Stimulated activated CD4-positive, alpha-beta T cell treated with anti-CD3 and anti-CD28 coated beads, Interleukin-1b, Interleukin-23, amount 100 ng/mL, for 1 hour (primary cell): ENCODE measurements around the gene HPGDS.
"Not testable (repeated sequence)": the region's sequence is repeated elsewhere in the genome, so short reads cannot be mapped to it uniquely, and the experiment has no call there.

Experiments
- DNase-seq, 2 donors: peaks; one replicate each; pipeline ENCODE4 v3.0.0-alpha.2; 2020; ENCODE audit warnings: low read depth in 2 of 2

The HPGDS gene

GRCh38 chr4:94342694-94343093 lies at the start of gene HPGDS:
Gene HPGDS, minus strand, starts transcription at chr4:94342836. Its CDS starts 8,207 bp downstream, at chr4:94334629.
- no peak for DNase-seq

GRCh38 chr4:94390804-94391410 lies 48.3 kb upstream of the HPGDS start:
- no peak for DNase-seq

GRCh38 chr4:94389595-94390267 lies 47.1 kb upstream of the HPGDS start:
- no peak for DNase-seq

- not testable (repeated sequence) for DNase-seq
Observed at GRCh38 chr4:94387965-94388364, 45.3 kb upstream of the HPGDS start.

GRCh38 chr4:94385452-94385851 lies 42.8 kb upstream of the HPGDS start:
- not testable (repeated sequence) for DNase-seq

GRCh38 chr4:94382891-94383290 lies 40.3 kb upstream of the HPGDS start:
- not testable (repeated sequence) for DNase-seq

GRCh38 chr4:94378047-94378446 lies 35.4 kb upstream of the HPGDS start:
- no peak for DNase-seq

- no peak for DNase-seq
Observed at GRCh38 chr4:94377294-94377693, 34.7 kb upstream of the HPGDS start.

- DNase-seq, result no peak
Observed at GRCh38 chr4:94375364-94375763, 32.7 kb upstream of the HPGDS start.

- DNase-seq, result no peak
Observed at GRCh38 chr4:94373752-94374151, 31.1 kb upstream of the HPGDS start.

- DNase-seq, result no peak
Observed at GRCh38 chr4:94372991-94373390, 30.4 kb upstream of the HPGDS start.

- DNase-seq, result no peak
Observed at GRCh38 chr4:94372228-94372978, 29.8 kb upstream of the HPGDS start.

- DNase-seq, result no peak
Observed at GRCh38 chr4:94371290-94371689, 28.7 kb upstream of the HPGDS start.

- DNase-seq, result no peak
Observed at GRCh38 chr4:94370533-94371254, 28.1 kb upstream of the HPGDS start.

- no peak for DNase-seq
Observed at GRCh38 chr4:94369046-94369445, 26.4 kb upstream of the HPGDS start.

GRCh38 chr4:94368459-94368858 lies 25.8 kb upstream of the HPGDS start:
- DNase-seq, result no peak

- no peak for DNase-seq
Observed at GRCh38 chr4:94365304-94365703, 22.7 kb upstream of the HPGDS start.

GRCh38 chr4:94364527-94364926 lies 21.9 kb upstream of the HPGDS start:
- DNase-seq, result no peak

GRCh38 chr4:94363136-94363655 lies 20.6 kb upstream of the HPGDS start:
- DNase-seq, result no peak

- DNase-seq, result no peak
Observed at GRCh38 chr4:94359838-94360237, 17.2 kb upstream of the HPGDS start.

GRCh38 chr4:94359221-94359620 lies 16.6 kb upstream of the HPGDS start:
- DNase-seq, result no peak

- no peak for DNase-seq
Observed at GRCh38 chr4:94358101-94358500, 15.5 kb upstream of the HPGDS start.
